Endodermal cell (in vitro differentiated cells): ENCODE results near the gene GRK6. TPM values are rescaled to one million over a fixed set of nuclear protein-coding genes. Genes with fewer than 3 reads are reported as not detected.

Source experiments
- DNase-seq: peaks from one replicate; pipeline ENCODE4 v3.0.0-alpha.2; 2017
- H3K27ac ChIP-seq: 2 replicates; pipeline ENCODE4 v1.5.1; 2013; ENCODE audit warnings: mild to moderate bottlenecking, low read depth, low read length, moderate library complexity
- H3K27me3 ChIP-seq: 2 replicates; pipeline ENCODE4 v1.6.1; 2013; ENCODE audit warnings: mild to moderate bottlenecking, low read length, moderate library complexity; ENCODE audit not compliant: insufficient read depth, control insufficient read depth, poor library complexity, severe bottlenecking
- H3K36me3 ChIP-seq: 2 replicates; pipeline ENCODE4 v1.7.0; 2013; ENCODE audit warnings: mild to moderate bottlenecking, low read length, moderate library complexity; ENCODE audit not compliant: control insufficient read depth, insufficient read depth
- H3K4me1 ChIP-seq: one replicate; pipeline ENCODE4 v1.7.0; 2013; ENCODE audit warnings: low read length; ENCODE audit not compliant: control insufficient read depth, insufficient read depth
- H3K4me3 ChIP-seq: 2 replicates; pipeline ENCODE4 v1.5.1; 2013; ENCODE audit warnings: mild to moderate bottlenecking, low read length, moderate library complexity
- H3K9ac ChIP-seq: 2 replicates; pipeline ENCODE4 v1.6.1; 2013; ENCODE audit warnings: mild to moderate bottlenecking, low read length, moderate library complexity; ENCODE audit not compliant: poor library complexity, severe bottlenecking; ENCODE audit errors: extremely low read depth
- H3K9me3 ChIP-seq: 2 replicates; pipeline ENCODE4 v1.6.1; 2013; ENCODE audit warnings: mild to moderate bottlenecking, low read length, moderate library complexity; ENCODE audit not compliant: control insufficient read depth
- H3K27ac Mint-ChIP-seq: 2 replicates; pipeline ENCODE4 v1.8.0; 2020; ENCODE audit warnings: mixed read lengths
- H3K27me3 Mint-ChIP-seq: 2 replicates; pipeline ENCODE4 v1.8.0; 2021; ENCODE audit warnings: mild to moderate bottlenecking, mixed read lengths; ENCODE audit not compliant: insufficient read depth
- H3K36me3 Mint-ChIP-seq: 2 replicates; pipeline ENCODE4 v1.8.0; 2020; ENCODE audit warnings: low read depth, mixed read lengths
- H3K4me1 Mint-ChIP-seq: 2 replicates; pipeline ENCODE4 v1.8.0; 2020; ENCODE audit warnings: mixed read lengths
- H3K4me3 Mint-ChIP-seq: 2 replicates; pipeline ENCODE4 v1.8.0; 2020; ENCODE audit warnings: mild to moderate bottlenecking, moderate library complexity, mixed read lengths
- H3K9me3 Mint-ChIP-seq: 2 replicates; pipeline ENCODE4 v1.8.0; 2020; ENCODE audit warnings: mild to moderate bottlenecking, mixed read lengths
- WGBS, 2 experiments: methylation state at CpG; one replicate each; pipeline versions ENCODE4 v1.1.5 to v1.1.7; 2013; ENCODE audit warnings: missing lambda C conversion rate in 2 of 2, mixed read lengths in 1 of 2; ENCODE audit not compliant: insufficient coverage in 1 of 2, insufficient read length in 1 of 2; 5-methylcytosine and 5-hydroxymethylcytosine counted together
- total RNA-seq, 2 donors: library from RNA; stranded (reverse); fragmentation: NEBNext Ultra II Directional in 1 of 2; extraction: Animal tissue kit (Norgen Biotek cat#: 25700) in 1 of 2; gene quantifications; 2 replicates in 1 of 2; 3 replicates in 1 of 2; pipeline ENCODE4 v1.2.1, GENCODE V29; 2021
- TF ChIP-seq, protein P1 (sequence below): fragments of 200-600 bp; sonication (generic); conservative IDR thresholded peaks from 2 replicates; pipeline ENCODE4 v1.5.0; 2021; ENCODE audit warnings: antibody characterized with exemption, mild to moderate bottlenecking

GRK6 gene
- total RNA-seq, 2 donors from 2014 or later = 51.6 to 66.8 TPM

DNA sequence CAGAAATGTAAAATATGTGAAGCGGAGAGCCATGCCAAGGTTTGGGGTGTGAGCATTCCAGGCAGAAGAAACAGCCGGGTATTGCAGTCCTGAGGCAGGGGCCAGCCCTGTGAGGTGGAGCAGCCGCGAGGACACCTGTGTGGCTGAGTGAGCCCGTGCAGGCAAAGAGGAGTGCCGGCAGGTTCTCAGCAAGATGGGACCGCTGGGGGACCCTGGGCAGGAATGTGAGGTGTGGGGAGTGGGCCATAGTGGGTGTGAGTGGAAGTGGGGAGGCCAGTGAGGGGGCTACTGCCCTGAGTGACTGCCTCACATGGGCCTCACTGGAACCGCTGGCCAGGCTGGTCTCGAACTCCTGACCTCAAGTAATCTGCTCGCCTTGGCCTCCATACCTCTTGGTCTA, 12.0 kb downstream of the GRK6 start:
- Mint-ChIP-seq H3K27ac (no peak overlapping the region), H3K36me3 (peaks cover 46% of the 10 kb centered on the region), H3K9me3 (no peaks in the 10 kb centered on the region), H3K4me3 (no peak overlapping the region), H3K4me1 (no peaks in the 10 kb centered on the region), H3K27me3 (no peaks in the 10 kb centered on the region)
- no peak overlapping the region for H3K9ac ChIP-seq
- H3K4me1 ChIP-seq = no peaks in the 10 kb centered on the region
- TF ChIP-seq, protein P1, sequence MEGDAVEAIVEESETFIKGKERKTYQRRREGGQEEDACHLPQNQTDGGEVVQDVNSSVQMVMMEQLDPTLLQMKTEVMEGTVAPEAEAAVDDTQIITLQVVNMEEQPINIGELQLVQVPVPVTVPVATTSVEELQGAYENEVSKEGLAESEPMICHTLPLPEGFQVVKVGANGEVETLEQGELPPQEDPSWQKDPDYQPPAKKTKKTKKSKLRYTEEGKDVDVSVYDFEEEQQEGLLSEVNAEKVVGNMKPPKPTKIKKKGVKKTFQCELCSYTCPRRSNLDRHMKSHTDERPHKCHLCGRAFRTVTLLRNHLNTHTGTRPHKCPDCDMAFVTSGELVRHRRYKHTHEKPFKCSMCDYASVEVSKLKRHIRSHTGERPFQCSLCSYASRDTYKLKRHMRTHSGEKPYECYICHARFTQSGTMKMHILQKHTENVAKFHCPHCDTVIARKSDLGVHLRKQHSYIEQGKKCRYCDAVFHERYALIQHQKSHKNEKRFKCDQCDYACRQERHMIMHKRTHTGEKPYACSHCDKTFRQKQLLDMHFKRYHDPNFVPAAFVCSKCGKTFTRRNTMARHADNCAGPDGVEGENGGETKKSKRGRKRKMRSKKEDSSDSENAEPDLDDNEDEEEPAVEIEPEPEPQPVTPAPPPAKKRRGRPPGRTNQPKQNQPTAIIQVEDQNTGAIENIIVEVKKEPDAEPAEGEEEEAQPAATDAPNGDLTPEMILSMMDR = no peak
- H3K4me3 ChIP-seq = no peak overlapping the region
- peaks cover 35% of the 10 kb centered on the region for H3K36me3 ChIP-seq
- H3K27me3 ChIP-seq = no peaks in the 10 kb centered on the region
- H3K27ac ChIP-seq = no peak overlapping the region
- DNase-seq = no peak
- H3K9me3 ChIP-seq = no peaks in the 10 kb centered on the region
- WGBS, 2 experiments = 94 to 96% methylated on average over 5 to 10 of the region's 10 CpGs

DNA sequence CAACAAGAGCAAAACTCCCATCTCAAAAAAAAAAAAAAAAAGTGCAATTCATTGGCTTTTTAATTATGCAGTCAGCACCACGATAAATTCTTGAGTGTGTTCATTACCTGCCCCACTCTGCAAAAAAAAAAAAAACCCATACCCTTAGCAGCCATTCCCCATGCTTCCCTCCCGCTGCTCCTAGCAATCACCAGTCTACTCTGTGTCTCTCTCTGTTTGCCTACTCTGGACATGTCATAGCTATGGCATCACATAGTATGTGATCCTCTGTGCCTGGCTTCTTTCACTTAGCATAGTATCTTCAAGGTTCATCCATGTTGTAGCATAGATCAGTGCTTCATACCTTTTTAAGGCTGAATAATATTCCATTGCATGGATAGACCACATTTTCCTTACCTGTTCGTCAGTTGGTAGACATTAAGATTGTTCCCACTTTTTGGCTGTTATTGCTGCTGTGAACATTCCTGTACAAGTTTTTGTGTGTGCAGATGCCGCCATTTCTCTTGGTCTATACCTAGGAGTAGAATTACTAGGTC, 13.1 kb downstream of the GRK6 start:
- no peak for DNase-seq
- 90 to 96% methylated on average over 4 of the region's 4 CpGs for WGBS, 2 experiments
- TF ChIP-seq, protein P1 = no peak
- no peaks in the 10 kb centered on the region for H3K9me3 ChIP-seq
- no peak overlapping the region for H3K4me3 ChIP-seq
- H3K27ac ChIP-seq = no peak overlapping the region
- peaks cover 43% of the 10 kb centered on the region for H3K36me3 Mint-ChIP-seq
- H3K27me3 ChIP-seq = no peaks in the 10 kb centered on the region
- H3K4me1 Mint-ChIP-seq = no peaks in the 10 kb centered on the region
- no peak overlapping the region for H3K4me3 Mint-ChIP-seq
- peaks cover 3% of the 10 kb centered on the region for H3K4me1 ChIP-seq
- H3K9ac ChIP-seq = no peak overlapping the region
- peaks cover 24% of the 10 kb centered on the region for H3K36me3 ChIP-seq
- H3K9me3 Mint-ChIP-seq = no peaks in the 10 kb centered on the region
- peaks cover 4% of the 10 kb centered on the region for H3K27me3 Mint-ChIP-seq
- no peak overlapping the region for H3K27ac Mint-ChIP-seq

DNA sequence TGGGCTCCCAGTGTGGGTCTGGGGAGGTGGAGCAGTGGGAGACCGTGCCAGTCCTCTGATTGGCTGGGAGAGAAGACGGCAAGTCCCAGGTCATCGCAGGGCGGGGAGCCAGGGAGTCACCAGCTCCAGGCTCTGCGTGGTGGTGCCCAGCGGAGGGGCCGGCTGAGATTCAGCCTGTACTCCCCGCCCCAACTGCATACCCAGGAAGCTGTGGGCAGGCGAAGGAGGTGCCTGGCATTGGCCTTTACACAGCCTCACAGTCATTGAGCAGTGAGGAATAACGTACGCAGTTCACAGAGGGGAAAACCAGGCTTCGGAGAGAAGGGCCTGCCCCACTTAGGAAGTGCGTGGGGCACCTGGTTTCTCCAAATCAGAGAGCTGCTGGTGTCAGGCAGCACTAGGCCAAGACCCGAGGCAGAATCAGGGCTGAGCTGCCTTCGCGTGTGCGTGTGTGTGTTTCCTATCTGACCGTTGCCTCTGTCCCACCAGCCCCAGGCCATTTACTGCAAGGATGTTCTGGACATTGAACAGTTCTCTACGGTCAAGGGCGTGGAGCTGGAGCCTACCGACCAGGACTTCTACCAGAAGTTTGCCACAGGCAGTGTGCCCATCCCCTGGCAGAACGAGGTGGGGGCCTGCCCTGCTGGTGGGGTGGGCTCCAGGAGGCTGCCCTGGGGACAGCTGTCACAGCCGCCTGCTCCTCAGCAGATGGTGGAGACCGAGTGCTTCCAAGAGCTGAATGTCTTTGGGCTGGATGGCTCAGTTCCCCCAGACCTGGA, 13.9 kb downstream of the GRK6 start:
- no peak overlapping the region for H3K4me3 Mint-ChIP-seq
- H3K4me1 Mint-ChIP-seq = peaks cover 3% of the 10 kb centered on the region
- TF ChIP-seq, protein P1 = no peak
- no peaks in the 10 kb centered on the region for H3K27me3 ChIP-seq
- no peaks in the 10 kb centered on the region for H3K9me3 ChIP-seq
- DNase-seq = no peak
- H3K27ac ChIP-seq = no peak overlapping the region
- no peak overlapping the region for H3K27ac Mint-ChIP-seq
- no peak overlapping the region for H3K9ac ChIP-seq
- WGBS, 2 experiments = 92 to 95% methylated on average over 24 of the region's 24 CpGs
- H3K27me3 Mint-ChIP-seq = peaks cover 12% of the 10 kb centered on the region
- H3K36me3 Mint-ChIP-seq = peaks cover 38% of the 10 kb centered on the region
- no peaks in the 10 kb centered on the region for H3K9me3 Mint-ChIP-seq
- H3K4me1 ChIP-seq = peaks cover 3% of the 10 kb centered on the region
- H3K4me3 ChIP-seq = no peak overlapping the region
- peaks cover 23% of the 10 kb centered on the region for H3K36me3 ChIP-seq
